Measurements from ENCODE around the gene AUH.
"Not testable (repeated sequence)": the region's sequence is repeated elsewhere in the genome, so short reads cannot be mapped to it uniquely, and the experiment has no call there.

AUH gene, protein sequence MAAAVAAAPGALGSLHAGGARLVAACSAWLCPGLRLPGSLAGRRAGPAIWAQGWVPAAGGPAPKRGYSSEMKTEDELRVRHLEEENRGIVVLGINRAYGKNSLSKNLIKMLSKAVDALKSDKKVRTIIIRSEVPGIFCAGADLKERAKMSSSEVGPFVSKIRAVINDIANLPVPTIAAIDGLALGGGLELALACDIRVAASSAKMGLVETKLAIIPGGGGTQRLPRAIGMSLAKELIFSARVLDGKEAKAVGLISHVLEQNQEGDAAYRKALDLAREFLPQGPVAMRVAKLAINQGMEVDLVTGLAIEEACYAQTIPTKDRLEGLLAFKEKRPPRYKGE

DNA sequence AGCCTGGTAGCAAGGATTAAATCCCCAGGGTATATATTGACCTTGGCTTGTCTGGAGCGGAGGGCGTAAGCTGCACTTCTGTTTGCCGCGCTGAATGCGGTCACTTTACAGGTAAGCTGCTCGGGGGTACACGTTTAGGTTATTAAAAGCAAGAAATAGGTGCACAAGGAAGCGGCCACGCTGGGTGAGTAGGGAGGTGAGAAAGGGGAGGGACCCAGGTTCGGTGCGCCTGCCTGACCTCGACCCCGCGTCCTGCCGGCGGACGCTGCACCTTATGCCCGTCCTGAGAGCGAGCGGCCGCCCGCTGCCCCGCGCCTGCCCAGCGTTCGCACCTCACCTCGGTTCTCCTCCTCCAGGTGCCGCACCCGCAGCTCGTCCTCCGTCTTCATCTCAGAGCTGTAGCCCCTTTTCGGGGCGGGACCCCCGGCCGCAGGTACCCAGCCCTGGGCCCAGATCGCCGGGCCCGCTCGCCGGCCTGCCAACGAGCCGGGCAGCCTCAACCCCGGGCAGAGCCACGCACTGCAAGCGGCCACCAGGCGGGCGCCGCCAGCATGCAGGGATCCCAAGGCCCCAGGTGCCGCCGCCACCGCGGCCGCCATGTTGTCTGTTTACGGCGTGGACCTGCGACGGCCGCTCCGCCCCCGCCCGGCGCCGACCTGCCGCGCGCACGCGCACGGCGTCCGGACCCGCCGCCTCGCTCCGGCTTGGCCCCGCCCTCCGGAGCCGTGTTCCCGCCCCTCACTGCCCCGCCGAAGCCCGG lies at the start of gene AUH:
Gene AUH, minus strand, starts transcription at position 628 of the 760 bp plus-strand sequence. Its CDS starts 29 bp downstream, at position 599.
- peak; percentile 80 for DNase-seq (ENCODE audit: low spot score)

DNA sequence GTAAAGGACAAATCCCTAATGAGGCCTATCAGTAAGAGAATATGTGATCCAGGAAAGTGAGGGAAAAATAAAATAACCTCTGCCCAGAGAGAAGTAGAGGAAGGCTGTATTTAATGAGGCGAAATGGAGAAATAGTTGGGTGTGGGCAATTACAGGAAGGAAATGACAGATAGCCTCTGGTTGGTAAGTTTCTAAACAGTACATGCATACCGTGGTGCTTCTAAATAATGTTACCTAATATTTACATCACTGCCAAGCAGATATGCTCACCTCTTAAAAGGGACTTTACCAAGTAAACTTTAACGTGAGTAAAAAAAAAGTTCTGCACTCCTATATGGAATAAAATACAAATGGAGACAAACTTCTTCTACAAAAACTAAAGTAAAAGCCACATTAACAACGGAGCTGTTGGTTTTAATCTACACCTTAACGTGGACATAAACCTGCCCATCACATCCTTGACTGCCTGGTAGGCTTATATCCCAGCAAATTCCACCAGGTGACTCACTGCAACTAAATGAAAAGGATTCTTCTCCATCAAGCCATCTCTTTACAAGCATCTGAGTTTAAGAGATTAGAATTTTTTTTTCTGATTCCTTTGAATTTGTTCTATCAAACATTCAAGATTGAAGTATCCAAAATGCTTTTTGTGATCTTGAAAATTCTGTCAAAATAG lies 49.5 kb upstream of the AUH start:
- DNase-seq (ENCODE audit: low spot score), result no peak

DNA sequence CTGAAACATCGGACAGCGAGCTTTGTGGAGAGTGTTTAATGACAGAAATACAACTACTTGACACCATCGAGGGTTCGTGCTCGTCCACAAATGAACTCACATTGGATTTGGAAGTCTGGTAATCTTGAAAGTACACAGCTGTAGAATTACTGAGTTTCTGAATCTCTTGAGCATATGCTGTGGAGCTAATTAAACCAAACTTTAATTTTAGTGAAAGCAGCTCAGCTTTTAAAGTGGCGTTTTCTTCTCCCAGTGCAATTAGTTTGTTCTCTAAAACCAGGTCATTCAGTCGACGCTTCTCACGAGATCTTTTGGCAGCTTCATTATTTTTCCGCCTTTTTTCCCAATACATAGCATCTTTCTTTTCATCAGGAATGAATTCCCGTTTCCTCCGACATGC lies 48.4 kb upstream of the AUH start:
- no peak for DNase-seq (ENCODE audit: low spot score)

DNA sequence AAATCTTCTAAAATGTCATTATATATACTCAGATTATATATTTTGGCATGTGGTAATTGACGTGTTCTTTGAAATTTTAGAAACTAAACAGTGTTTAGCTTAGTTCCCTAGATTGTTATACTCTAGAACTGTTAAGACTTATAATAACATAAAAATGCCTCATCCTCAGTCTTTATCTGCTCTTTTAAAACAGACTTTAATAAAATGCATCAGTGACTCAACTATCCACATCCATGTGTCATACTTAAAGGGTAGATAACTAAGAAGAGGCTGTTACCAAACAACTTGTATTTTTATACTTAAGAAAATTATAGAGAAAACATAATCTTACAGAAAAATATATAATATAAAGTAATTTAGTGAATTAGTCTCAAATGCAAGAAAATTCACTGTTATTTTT lies 46.8 kb upstream of the AUH start:
- DNase-seq (ENCODE audit: low spot score), result no peak

DNA sequence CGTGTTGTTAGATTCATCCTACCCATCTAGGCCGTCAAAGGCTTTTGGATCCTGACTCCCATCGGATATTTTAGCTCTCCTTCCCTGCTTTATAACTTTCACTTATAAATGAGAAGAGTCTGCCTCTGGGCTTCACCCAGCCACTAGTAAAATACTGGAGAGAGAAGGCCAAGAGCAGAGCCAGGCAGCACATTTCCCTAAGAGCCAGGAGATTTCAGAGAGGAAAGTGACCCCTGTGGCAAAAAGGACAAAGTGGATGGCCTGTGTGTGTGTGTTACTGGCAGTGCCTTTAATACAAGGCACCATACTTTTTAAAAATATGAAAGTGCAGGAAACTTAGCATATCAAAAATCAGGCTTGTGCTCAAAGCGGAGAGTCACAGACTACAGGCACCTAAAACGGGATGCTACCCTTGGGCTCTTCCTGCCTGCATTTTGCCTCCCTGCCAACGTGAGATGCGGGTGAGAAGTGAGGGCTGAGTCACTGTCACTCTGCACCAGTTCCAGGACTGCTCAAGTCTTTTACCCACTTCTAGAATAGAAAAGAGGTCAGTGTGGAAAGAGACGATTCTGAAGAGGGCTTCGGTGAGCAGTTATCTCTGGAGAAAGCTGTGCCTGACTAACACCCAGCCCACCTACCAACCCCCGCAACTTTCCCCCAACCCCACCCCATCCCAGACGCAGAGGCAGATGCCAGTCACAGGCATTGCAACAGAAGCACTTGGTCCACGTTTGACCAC lies 46.0 kb upstream of the AUH start:
- no peak for DNase-seq (ENCODE audit: low spot score)

DNA sequence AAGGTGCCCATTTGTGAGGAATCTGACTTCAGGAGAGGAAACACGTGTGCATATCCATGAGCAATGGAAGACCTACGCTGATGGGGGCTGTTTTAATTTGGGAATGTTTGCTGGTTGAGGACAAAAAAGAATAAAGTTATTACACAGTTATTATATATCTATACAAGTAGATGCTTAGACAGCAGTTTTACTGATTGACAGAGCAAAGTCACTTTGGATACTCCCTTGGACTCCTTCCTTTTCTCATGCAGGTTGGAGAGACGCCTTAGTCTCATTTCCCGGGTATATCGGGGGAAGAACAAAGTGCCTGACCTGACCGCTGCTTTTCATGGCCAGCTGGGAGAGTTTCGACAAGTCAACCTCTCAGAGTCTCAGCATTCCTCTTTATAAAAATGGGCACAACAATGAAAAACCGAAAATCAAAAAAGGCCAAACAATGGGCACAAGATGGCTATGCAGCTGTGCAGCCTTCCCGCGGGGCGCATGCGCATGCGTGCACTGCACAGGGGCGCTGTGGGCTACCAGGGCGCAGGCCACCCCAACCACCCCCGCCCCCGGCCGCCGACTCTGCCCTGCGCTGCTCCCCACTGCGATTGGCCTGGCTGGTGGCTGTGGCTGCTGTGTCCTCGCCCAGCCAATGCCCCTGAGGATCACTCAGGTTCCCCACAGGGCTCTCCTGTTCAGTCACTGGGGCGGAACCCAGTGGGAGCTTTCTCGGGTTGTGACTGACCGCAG lies 43.8 kb upstream of the AUH start:
- no peak for DNase-seq (ENCODE audit: low spot score)

DNA sequence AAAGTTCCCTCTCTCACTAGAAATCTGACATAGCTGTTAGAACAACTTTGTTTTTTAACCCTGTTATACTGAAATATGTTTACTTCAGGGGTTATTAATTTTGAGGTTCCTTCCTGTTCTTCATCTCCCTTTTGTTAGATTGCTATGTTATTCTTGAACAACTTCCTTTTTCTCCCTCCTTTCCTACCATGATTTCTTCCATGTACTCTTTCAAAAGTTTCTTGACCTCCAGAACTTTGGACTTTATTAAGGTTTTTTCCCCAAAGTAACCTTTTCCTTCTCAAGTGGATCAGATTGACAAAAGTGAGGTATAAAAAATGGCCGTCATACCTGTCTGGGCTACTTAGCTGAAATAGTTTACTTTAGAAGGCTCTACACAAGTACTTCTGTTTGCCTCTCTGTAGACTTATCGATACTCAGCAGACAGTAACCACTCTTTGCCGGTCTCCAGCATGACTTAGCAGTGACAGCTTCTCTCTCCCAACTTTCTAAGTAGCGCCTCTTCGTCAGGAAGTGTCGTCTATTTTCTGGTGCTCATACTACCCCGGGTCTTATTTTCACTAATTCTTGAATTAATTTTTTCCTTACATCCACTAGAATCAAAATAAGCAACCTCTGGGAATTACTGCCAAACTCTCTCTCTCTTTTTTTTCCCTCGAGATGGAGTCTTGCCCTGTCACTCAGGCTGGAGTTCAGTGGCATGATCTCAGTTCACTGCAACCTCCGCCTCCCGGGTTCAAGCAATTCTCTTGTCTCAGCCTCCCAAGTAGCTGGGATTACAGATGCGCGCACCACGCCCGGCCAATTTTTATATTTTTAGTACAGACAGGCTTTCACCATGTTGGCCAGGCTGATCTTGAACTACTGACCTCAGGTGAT lies 42.2 kb upstream of the AUH start:
- DNase-seq (ENCODE audit: low spot score), result no peak

DNA sequence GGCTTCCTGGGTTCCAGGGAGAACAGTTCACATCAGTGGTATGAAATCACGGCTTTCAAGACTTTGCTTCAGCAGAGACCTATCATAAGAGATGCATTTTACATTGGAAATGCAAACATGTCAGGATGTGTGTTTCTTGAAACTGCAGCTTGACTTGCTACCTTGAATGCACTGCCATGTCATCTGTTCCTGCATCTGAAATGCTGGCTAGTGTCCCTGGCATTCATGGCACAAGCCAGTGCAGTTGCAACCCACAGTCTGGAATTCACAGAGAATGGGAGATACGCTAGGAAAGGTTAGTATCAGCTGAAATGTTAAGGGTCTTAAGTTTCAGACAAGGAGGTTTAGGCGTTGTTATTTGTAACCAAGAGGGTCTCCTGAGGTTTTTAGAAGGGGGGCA lies 37.2 kb upstream of the AUH start:
- DNase-seq (ENCODE audit: low spot score), result no peak

DNA sequence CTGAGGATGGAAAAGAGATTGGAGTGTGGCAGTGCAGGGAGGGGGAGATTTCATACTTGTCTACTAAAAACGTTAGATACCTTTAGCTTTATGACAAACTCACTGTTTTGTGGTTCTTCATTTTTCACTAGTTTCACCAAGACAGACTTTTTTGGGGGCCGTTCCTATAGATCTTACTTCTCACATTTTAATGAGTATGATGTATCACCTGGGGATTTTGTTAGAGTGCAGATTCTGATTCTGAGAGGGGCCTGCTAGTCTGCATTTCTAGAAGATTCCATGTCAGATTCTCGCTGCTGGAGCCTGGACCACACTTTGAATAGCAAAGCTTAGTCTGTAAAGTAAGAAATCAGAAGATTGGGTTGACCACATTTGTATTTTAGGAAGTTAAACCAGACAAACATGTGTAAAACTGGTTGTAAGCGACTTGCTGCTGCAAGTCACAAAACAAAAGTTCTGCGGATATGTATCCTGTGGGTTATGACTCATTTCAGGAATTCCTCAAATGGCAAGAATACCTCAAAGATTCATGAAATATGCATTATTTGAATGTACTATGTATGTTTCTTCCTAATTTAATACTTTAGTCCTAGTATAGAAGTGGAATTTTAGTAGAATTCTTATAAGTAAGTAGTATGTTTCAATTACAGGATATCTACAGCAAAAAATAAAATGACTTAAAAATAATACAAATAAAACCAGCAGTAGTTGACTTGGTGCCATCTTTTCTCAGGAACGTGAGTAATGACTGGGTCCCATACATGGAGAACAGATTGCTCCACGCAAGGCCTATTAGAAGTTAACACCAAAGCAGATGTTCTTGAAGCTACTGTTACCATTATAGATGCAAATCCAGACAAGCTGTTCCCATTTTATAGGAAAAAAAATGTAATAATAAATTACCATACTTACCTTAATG lies 34.1 kb upstream of the AUH start:
- no peak for DNase-seq (ENCODE audit: low spot score)

DNA sequence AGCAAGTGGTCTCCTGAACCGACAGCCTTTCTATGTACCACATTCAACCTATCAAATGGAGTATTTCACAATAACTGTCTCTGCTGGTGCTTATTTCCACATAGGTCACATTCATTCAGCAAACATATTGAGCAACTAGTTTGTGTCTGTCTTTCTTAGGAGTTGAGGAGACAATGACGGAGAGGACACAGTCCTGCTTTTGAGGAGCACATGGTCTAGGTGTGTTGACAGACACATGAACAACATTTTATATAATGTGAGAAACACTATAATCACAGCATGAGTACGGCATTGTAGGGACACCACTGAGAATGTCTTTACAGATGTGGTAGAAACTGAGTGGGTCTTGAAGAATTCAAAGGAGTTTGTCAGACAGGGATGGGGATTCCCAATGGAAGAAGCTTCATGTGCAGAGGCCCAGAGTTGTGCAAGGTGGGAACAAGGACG lies 33.4 kb upstream of the AUH start:
- DNase-seq (ENCODE audit: low spot score), result no peak

DNA sequence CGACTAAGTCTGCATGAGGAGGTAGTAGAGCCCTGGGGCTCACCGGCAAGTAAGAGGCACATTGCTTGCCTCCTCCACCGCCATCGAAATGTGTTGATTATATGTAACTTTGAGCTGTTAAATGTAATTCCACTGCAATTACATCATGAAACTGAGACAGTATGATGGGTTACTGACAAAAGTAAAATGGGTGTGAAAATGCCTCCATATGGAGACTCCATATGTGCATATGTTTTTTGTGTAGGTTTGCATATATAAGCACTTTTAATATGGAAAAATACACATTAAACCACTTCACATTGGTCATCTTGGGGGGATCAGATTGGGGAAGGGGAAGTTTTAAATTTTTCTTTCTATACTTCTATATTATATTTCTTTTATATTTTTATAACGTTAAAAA lies 32.1 kb upstream of the AUH start:
- DNase-seq (ENCODE audit: low spot score), result no peak

DNA sequence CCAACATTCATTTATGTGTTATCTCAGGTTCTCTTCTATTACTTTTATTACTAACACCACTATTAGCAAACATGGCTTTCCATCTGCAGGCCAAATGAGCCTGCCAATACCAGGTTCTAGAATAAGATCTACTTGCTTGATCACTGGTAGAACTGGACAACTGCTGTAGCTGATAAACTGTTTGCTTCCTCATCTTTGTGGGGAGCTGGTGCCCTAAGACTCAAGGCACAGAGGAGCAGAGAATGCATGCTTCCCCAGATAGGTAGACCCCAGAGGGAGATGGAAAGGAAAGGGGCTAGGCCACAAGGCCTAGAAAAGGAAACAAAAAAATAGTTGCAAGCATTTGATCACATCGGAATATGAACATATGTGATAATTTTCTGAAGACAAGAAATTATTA lies 30.7 kb upstream of the AUH start:
- no peak for DNase-seq (ENCODE audit: low spot score)

DNA sequence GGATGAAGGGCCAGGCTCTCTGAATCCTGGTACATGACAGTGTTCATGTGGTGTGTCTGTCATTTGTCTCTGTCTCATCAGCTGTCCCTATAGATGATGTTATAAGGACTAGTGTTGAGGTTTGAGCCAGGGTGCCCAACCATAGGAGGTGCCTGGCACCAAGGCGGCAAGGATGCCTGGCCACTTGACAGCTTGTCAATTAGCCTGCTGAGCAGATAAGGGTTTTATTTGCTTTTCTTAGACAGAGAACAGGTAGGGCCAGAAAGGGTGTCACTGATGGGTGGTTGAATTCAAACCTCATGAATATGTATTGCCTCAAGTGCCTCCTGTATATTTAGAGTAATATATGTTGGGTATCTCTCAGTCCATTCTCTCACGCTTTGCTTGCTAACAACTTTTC lies 30.1 kb upstream of the AUH start:
- DNase-seq (ENCODE audit: low spot score), result no peak

DNA sequence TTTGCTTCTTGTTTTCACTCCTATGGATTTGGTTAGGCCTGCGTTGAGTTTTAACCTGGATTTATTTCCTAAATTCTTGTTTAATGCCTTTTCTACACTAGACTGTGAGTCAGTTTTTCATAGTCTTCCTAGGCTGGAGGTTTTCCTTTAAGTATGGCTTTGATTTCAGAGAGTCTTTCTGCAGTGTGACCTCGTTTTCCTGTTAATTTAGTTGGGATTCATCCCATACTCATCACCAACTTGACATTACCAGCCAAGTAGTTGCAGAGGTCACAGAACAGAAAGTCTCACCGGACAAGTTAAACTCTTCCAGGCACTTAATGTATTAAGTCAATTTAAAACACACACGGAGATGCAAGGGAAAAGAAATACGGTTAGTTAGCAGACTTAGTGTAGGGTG lies 29.7 kb upstream of the AUH start:
- no peak for DNase-seq (ENCODE audit: low spot score)

DNA sequence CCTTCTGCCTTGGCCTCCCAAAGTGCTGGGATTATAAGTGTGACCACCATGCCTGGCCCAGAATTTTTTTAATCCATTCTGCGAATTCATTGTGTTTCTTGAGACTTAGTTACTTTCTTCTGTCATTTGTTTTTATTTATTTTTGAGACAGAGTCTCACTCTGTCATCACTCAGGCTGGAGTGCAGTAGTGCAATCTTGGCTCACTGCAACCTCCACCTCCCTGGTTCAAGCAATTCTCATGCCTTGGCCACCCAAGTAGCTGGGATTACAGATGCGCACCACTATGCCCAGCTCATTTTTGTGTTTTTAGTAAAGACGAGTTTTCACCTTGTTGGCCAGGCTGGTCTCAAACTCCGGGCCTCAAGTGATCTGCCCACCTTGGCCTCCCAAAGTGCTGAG lies 28.0 kb upstream of the AUH start:
- not testable (repeated sequence) for DNase-seq (ENCODE audit: low spot score)

DNA sequence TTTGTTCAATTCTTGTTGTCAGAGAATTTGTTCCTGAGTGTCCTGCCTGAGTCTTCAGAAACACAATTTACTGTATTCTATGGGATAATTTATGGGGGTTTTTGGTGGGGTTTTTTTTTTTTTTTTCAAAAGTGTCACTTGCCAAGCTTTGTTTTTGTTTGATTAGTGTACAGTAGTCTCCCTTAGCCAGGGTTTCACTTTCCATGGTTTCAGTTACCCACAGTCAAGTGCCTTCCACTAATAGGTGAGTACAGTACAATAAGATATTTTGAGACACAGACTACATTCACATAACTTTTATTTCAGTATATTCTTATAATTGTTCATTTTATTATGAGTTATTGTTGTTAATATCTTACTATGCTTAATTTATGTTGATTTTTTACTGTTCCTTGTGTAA lies 25.0 kb upstream of the AUH start:
- no peak for DNase-seq (ENCODE audit: low spot score)

DNA sequence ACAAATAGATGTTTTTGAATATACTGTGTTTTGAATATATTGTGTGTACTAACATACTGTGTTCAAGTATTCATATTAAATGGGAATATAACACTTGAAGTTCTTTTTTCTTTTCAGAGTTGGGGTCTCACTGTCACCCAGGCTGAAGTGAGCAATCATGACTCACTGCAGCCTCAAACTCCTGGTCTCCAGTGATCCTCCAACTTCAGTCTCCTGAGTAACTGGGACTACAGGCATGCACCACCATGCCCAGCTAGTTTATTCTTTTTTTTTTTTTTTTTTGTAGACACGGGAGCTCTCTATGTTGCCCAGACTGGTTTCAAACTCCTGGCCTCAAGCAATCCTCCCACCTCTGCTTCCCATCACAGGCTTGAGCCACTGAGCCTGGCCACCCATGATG lies 23.2 kb upstream of the AUH start:
- no peak for DNase-seq (ENCODE audit: low spot score)

DNA sequence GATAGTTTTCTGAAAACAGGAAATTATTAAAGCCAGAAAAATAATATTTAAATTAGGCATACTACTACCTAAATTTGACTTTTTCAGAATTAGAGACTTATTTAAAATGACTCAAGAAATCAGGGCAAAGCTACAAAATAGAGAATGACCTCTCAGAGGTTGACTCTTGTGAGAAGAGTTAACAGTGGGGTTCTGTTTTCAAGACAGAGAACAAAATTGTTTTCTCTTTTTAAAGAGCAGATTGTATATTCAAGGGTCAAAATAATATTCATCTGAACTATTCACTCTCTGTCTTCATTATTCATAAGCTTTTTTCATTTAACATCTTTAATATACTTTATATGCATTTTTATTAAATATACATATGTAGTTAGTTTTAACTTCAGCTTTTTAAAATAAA lies 21.9 kb upstream of the AUH start:
- no peak for DNase-seq (ENCODE audit: low spot score)

DNA sequence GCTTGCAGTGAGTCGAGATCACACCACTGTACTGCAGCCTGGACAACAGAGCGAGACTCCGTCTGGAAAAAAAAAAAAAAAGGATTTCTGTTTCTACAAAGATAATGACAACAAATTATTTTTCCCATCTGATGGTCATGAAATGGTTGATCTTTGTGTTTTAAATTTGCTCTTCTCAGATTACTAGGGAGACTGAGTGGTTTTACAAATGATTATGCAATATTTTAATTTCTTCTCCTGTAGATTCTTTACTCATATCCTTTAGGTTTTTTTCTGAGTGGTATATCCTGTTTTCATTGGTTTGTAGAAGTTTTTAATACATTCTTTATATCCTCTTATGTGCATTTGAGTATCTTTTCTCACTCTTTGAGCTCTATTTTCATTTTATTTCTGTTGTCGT lies 20.6 kb upstream of the AUH start:
- no peak for DNase-seq (ENCODE audit: low spot score)

DNA sequence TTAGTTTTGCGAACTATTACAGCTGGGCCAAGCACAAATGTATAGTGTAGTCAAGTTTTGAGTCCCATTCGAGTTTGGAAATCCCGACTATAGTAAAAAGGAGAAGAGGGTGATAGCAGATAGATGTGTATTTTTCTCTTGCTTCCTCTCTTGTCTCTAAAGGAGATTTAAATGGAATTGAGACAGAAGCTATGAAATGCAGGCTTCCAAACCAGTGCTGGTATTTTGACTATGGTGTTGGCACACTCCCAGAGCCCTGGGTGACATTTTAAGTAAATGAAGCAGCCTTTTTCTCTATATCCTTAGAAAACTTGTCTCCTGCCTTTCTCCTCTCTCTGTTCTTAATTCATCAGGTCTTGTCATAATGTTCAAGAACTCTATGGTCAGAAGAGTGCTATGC lies 17.7 kb upstream of the AUH start:
- DNase-seq (ENCODE audit: low spot score), result no peak

Data from CD4-positive, alpha-beta T cell treated with Interleukin-6 at 100 ng/mL for 8 hours (primary cell).